Natural killer cell treated with Interleukin-12 subunit alpha and Interleukin-12 subunit beta and Interleukin-15 and Interleukin-18, amount 100 ng/mL, for 72 hours (primary cell): ENCODE measurements around the gene FAM174B. TPM values are rescaled to one million over a fixed set of nuclear protein-coding genes. Genes with fewer than 3 reads are reported as not detected.

Source experiments
- ATAC-seq, 2 donors: fragments of 150-1000 bp; cut with Tn5 transposase in 1 of 2; sonication (Bioruptor Pico), chemical (Tn5 transposase) in 1 of 2; 2 replicates each; pipeline ENCODE4 v1.10.0; 2021
- DNase-seq: peaks from one replicate; pipeline ENCODE4 v3.0.0; 2022; ENCODE audit warnings: low spot score
- H3K27ac Mint-ChIP-seq, 2 donors: 1 replicate in 1 of 2; 2 replicates in 1 of 2; pipeline ENCODE4 v1.8.0; 2022; ENCODE audit warnings: mixed read lengths in 2 of 2, mild to moderate bottlenecking in 1 of 2, moderate library complexity in 1 of 2
- H3K27me3 Mint-ChIP-seq, 2 donors: 1 replicate in 1 of 2; 2 replicates in 1 of 2; pipeline ENCODE4 v1.8.0; 2022; ENCODE audit warnings: mixed read lengths in 2 of 2
- H3K36me3 Mint-ChIP-seq: one replicate; pipeline ENCODE4 v1.8.0; 2022; ENCODE audit warnings: mixed read lengths
- H3K4me1 Mint-ChIP-seq, 2 donors: 1 replicate in 1 of 2; 2 replicates in 1 of 2; pipeline ENCODE4 v1.8.0; 2022; ENCODE audit warnings: low read depth in 2 of 2, mixed read lengths in 2 of 2, mild to moderate bottlenecking in 1 of 2
- H3K4me3 Mint-ChIP-seq: one replicate; pipeline ENCODE4 v1.8.0; 2022; ENCODE audit warnings: mixed read lengths
- H3K9me3 Mint-ChIP-seq: 2 replicates; pipeline ENCODE4 v1.8.0; 2022; ENCODE audit warnings: mixed read lengths
- total RNA-seq, 2 donors: library from RNA; stranded (reverse); gene quantifications; one replicate each; pipeline ENCODE4 v1.2.3, GENCODE V29; 2022

The FAM174B gene
- total RNA-seq, 2 donors from 2014 or later: 0.62 to 3.8 TPM

- H3K36me3 Mint-ChIP-seq: no peaks in the 10 kb centered on the region
- DNase-seq (no peak), ATAC-seq (no peak)
- H3K4me3 Mint-ChIP-seq: peak overlapping the region; percentile 23
- peaks cover 3 to 5% of the 10 kb centered on the region in 2 donors for H3K4me1 Mint-ChIP-seq
- H3K9me3 Mint-ChIP-seq: no peaks in the 10 kb centered on the region
- peaks cover 39 to 55% of the 10 kb centered on the region in 2 donors for H3K27me3 Mint-ChIP-seq
- H3K27ac Mint-ChIP-seq: no peak overlapping the region
These were observed 514 bp upstream of the FAM174B start for GRCh38 chr15:92656089-92656488.

GRCh38 chr15:92654662-92655061 lies 913 bp downstream of the FAM174B start:
- H3K4me1 Mint-ChIP-seq: peaks cover 3 to 5% of the 10 kb centered on the region in 2 donors
- DNase-seq (no peak), ATAC-seq (no peak)
- no peak overlapping the region for H3K4me3 Mint-ChIP-seq
- H3K36me3 Mint-ChIP-seq: no peaks in the 10 kb centered on the region
- peaks cover 40 to 56% of the 10 kb centered on the region in 2 donors for H3K27me3 Mint-ChIP-seq
- H3K9me3 Mint-ChIP-seq: no peaks in the 10 kb centered on the region
- H3K27ac Mint-ChIP-seq: no peak overlapping the region

- DNase-seq (no peak), ATAC-seq (no peak)
- H3K9me3 Mint-ChIP-seq: no peaks in the 10 kb centered on the region
- no peak overlapping the region for H3K27ac Mint-ChIP-seq
- H3K4me1 Mint-ChIP-seq: peaks cover 3 to 5% of the 10 kb centered on the region in 2 donors
- H3K36me3 Mint-ChIP-seq: no peaks in the 10 kb centered on the region
- no peak overlapping the region for H3K4me3 Mint-ChIP-seq
- H3K27me3 Mint-ChIP-seq: peaks cover 40 to 56% of the 10 kb centered on the region in 2 donors
These were observed 1.6 kb downstream of the FAM174B start for GRCh38 chr15:92653836-92654539.

DNA sequence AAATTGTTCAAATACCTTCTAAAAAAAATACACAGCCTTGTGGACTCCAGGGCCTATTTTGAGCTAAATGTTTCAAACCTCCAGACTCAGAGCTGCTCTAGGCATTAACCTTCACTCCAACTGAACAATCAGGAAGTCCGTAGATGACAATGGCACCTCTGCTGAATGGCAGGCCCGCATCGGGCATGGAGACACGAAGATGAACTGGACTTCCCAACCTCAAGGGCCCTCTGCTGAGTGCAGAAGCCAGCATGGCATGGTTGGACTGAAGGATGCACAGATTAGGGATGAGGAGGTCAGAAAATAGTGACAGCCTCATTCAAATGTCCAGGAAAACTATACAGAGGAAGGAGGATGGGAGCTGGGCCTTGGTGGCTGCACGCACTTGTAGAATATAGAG lies 2.2 kb downstream of the FAM174B start:
- Mint-ChIP-seq H3K4me3 (no peak overlapping the region), H3K36me3 (no peaks in the 10 kb centered on the region), H3K9me3 (no peaks in the 10 kb centered on the region), H3K27me3 (peaks cover 40 to 56% of the 10 kb centered on the region in 2 donors), H3K27ac (no peak overlapping the region), H3K4me1 (peaks cover 3 to 5% of the 10 kb centered on the region in 2 donors)
- ATAC-seq (no peak), DNase-seq (no peak)

DNA sequence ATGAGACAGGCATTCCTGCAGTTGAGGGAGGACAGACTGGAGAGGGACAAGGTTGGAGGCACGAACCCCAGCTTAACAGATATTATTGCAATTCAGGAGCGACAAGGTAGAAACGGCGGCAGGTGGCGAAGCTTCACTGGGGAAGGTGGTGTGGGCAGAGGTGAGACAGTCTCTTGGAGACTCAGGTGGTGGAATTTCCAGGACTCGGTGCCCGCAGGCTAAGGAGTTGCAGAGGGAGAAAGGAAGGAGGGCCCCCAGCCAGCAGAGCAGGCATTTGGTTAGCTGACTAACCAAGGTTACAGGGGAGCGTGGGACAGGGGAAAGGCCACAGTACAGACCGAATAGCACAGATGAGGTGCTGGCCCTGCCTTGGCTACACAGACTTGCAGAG lies 3.0 kb downstream of the FAM174B start:
- no peak for DNase-seq
- Mint-ChIP-seq H3K9me3 (no peaks in the 10 kb centered on the region), H3K4me3 (no peak overlapping the region), H3K36me3 (no peaks in the 10 kb centered on the region), H3K27me3 (peaks cover 40 to 56% of the 10 kb centered on the region in 2 donors), H3K27ac (no peak overlapping the region), H3K4me1 (peaks cover 3 to 5% of the 10 kb centered on the region in 2 donors)
- ATAC-seq: no peak

GRCh38 chr15:92651877-92652575 lies 3.5 kb downstream of the FAM174B start:
- H3K27me3 Mint-ChIP-seq: peaks cover 41 to 53% of the 10 kb centered on the region in 2 donors
- peaks cover 3 to 5% of the 10 kb centered on the region in 2 donors for H3K4me1 Mint-ChIP-seq
- no peaks in the 10 kb centered on the region for H3K9me3 Mint-ChIP-seq
- H3K4me3 Mint-ChIP-seq: no peak overlapping the region
- H3K36me3 Mint-ChIP-seq: no peaks in the 10 kb centered on the region
- no peak overlapping the region for H3K27ac Mint-ChIP-seq
- ATAC-seq (no peak), DNase-seq (no peak)

DNA sequence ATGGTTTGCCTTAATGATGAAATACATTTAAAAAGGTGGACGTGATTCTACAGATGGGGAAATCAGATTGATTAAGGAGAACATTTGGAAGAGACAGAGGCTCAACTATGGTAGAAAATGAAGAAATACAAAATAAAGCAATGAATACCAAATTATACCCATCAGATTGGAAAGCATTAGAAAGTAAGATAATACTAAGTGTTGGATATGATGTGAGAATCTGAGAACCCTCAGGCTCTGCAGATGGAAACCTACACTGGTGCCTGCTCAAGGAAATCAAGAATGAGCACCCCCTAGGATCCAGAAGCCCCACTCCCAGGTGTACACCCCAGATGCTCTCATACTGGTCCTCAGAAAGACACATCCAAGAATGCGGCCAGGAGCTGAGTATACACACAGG lies 4.6 kb downstream of the FAM174B start:
- peaks cover 1% of the 10 kb centered on the region in 2 donors for H3K4me1 Mint-ChIP-seq
- DNase-seq (no peak), ATAC-seq (no peak)
- H3K27me3 Mint-ChIP-seq: peaks cover 37 to 53% of the 10 kb centered on the region in 2 donors
- H3K36me3 Mint-ChIP-seq: no peaks in the 10 kb centered on the region
- no peak overlapping the region for H3K27ac Mint-ChIP-seq
- H3K9me3 Mint-ChIP-seq: no peaks in the 10 kb centered on the region
- H3K4me3 Mint-ChIP-seq: no peak overlapping the region

GRCh38 chr15:92650256-92650655 lies 5.3 kb downstream of the FAM174B start:
- no peaks in the 10 kb centered on the region for H3K36me3 Mint-ChIP-seq
- H3K27me3 Mint-ChIP-seq: peaks cover 37 to 55% of the 10 kb centered on the region in 2 donors
- H3K9me3 Mint-ChIP-seq: no peaks in the 10 kb centered on the region
- no peak for DNase-seq
- H3K4me3 Mint-ChIP-seq: no peak overlapping the region
- ATAC-seq: no peak
- H3K4me1 Mint-ChIP-seq: no peaks in the 10 kb centered on the region
- no peak overlapping the region for H3K27ac Mint-ChIP-seq

DNA sequence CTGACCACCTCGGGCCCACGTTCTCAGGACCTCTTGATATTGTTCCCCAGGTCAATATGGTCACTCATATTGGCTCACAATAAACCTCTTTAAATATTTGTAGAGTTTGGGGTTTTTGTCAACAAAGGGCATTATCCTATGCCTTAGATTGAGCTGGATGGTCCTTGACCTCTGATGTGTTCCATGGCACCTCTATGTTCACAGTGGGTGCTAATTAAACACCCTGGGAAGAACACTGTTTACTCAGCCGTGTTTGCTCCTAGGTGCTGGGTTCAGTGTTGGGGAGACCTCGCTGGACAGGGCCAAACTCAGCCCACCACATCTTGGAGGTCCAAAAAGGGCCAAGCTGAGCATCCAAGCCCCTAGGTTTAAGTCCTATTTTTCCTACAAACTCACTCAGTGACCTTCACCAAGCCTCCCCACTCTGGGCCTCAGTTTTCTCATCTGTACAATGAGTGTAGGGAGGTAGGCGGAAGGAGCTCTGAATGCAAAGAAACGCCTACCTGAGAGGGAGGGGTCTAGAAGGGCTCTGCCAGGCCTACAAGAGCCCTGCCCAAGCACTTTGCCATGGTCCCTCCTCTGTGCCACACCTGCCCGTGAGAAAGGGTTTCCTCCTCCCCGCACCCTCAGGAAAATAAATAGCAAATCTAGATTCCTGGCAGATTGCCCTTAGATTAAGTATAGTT lies 7.2 kb downstream of the FAM174B start:
- H3K27me3 Mint-ChIP-seq: peaks cover 28 to 46% of the 10 kb centered on the region in 2 donors

GRCh38 chr15:92647467-92648163 lies 8.0 kb downstream of the FAM174B start:
- Mint-ChIP-seq H3K27ac (no peak overlapping the region), H3K27me3 (peaks cover 24 to 42% of the 10 kb centered on the region in 2 donors), H3K36me3 (no peaks in the 10 kb centered on the region), H3K4me1 (no peaks in the 10 kb centered on the region), H3K9me3 (no peaks in the 10 kb centered on the region), H3K4me3 (no peak overlapping the region)
- no peak for DNase-seq
- no peak for ATAC-seq

More for the DNA sequence above, 7.2 kb downstream of the FAM174B start:
- ATAC-seq (no peak), DNase-seq (no peak)
- Mint-ChIP-seq H3K4me3 (no peak overlapping the region), H3K9me3 (no peaks in the 10 kb centered on the region), H3K4me1 (no peaks in the 10 kb centered on the region), H3K36me3 (no peaks in the 10 kb centered on the region), H3K27ac (no peak overlapping the region)

DNA sequence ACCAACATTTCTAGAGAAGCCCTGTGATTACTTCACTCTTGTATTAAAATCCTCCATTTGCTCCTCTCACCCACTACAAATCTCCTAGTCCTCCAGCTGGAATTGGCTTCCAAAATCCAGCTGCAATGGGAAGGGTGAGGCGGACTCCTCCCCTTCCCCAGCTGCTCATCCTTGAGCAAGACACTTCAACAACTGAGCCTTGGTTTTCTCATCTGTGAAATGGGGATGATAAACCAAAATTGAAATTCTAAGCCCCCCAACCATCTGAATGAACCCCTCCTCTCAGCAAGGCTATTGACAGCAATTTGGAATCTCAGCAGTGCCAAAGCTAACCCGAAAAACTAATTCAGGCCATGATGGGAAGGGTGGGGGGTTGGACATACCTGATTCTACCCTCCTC lies 9.4 kb downstream of the FAM174B start:
- Mint-ChIP-seq H3K27ac (no peak overlapping the region), H3K9me3 (no peaks in the 10 kb centered on the region), H3K36me3 (no peaks in the 10 kb centered on the region), H3K27me3 (peaks cover 17 to 40% of the 10 kb centered on the region in 2 donors), H3K4me3 (no peak overlapping the region), H3K4me1 (no peaks in the 10 kb centered on the region)
- ATAC-seq: no peak
- DNase-seq: no peak

DNA sequence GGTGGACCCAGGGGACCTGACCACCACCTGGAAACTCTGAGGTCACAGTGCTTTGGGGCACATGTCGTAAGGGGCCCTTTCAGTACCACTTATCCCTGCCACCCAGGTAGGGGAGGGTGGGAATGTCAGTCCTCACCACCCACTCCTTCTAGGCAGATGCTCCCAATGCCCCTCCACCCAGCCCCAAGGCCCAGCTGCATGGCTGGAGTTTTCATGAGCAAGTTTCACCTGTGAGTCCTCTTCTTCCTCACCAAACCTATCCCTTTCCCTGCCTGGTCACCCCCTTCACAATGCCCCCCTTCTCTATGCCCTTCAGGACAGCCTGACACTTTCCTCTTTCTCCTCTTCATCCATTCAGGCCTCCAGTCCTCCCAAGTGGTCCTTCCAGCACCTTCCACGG lies 9.8 kb downstream of the FAM174B start:
- Mint-ChIP-seq H3K27ac (no peak overlapping the region), H3K4me3 (no peak overlapping the region), H3K4me1 (no peaks in the 10 kb centered on the region), H3K27me3 (peaks cover 15 to 35% of the 10 kb centered on the region in 2 donors), H3K36me3 (no peaks in the 10 kb centered on the region), H3K9me3 (no peaks in the 10 kb centered on the region)
- DNase-seq (no peak), ATAC-seq (no peak)

GRCh38 chr15:92645051-92645631 lies 10.4 kb downstream of the FAM174B start:
- ATAC-seq: peak in 1 of 2 donors; percentile 55
- Mint-ChIP-seq H3K4me1 (no peaks in the 10 kb centered on the region), H3K27ac (no peak overlapping the region)

More at GRCh38 chr15:92645051-92645631, 10.4 kb downstream of the FAM174B start:
- no peak for DNase-seq
- no peaks in the 10 kb centered on the region for H3K9me3 Mint-ChIP-seq
- no peak overlapping the region for H3K4me3 Mint-ChIP-seq
- no peaks in the 10 kb centered on the region for H3K36me3 Mint-ChIP-seq
- peaks cover 13 to 33% of the 10 kb centered on the region in 2 donors for H3K27me3 Mint-ChIP-seq
